ENCODE data around the gene SOCS1.

Gene SOCS1

GRCh38 chr16:11242658-11243057 is 13.3 kb downstream of the SOCS1 start:
- DNase-seq, result no peak

- no peak for DNase-seq
Measured at GRCh38 chr16:11241480-11242204, 14.4 kb downstream of the SOCS1 start.

- no peak for DNase-seq
Measured at GRCh38 chr16:11240636-11241473, 15.1 kb downstream of the SOCS1 start.

GRCh38 chr16:11239644-11240632 is 16.1 kb downstream of the SOCS1 start:
- no peak for DNase-seq

GRCh38 chr16:11238272-11239202 is 17.5 kb downstream of the SOCS1 start:
- DNase-seq, result no peak

GRCh38 chr16:11236461-11237254 is 19.3 kb downstream of the SOCS1 start:
- DNase-seq, result no peak

- no peak for DNase-seq
Measured at GRCh38 chr16:11235703-11235991, 20.4 kb downstream of the SOCS1 start.

- no peak for DNase-seq
Measured at GRCh38 chr16:11234884-11235702, 20.9 kb downstream of the SOCS1 start.

- DNase-seq, result no peak
Measured at GRCh38 chr16:11233727-11234376, 22.2 kb downstream of the SOCS1 start.

GRCh38 chr16:11232852-11233726 is 22.9 kb downstream of the SOCS1 start:
- DNase-seq, result no peak

- DNase-seq, result no peak
Measured at GRCh38 chr16:11232302-11232851, 23.6 kb downstream of the SOCS1 start.

GRCh38 chr16:11231367-11231970 is 24.5 kb downstream of the SOCS1 start:
- DNase-seq, result no peak

- no peak for DNase-seq
Measured at GRCh38 chr16:11229906-11230305, 26.1 kb downstream of the SOCS1 start.

- no peak for DNase-seq
Measured at GRCh38 chr16:11229432-11229831, 26.6 kb downstream of the SOCS1 start.

- DNase-seq, result no peak
Measured at GRCh38 chr16:11225677-11226549, 30.1 kb downstream of the SOCS1 start.

GRCh38 chr16:11224894-11225676 is 30.9 kb downstream of the SOCS1 start:
- DNase-seq, result no peak
